GM12878 (cell line): Measurements from ENCODE around the gene TFCP2L1. TPM values are rescaled to one million over a fixed set of nuclear protein-coding genes. Genes with fewer than 3 reads are reported as not detected.

Experiments used
- ATAC-seq: fragments of 200-7000 bp; cut with Tn5 transposase; 3 replicates; pipeline ENCODE4 v1.9.1; 2020; ENCODE audit warnings: mild to moderate bottlenecking, moderate library complexity
- BruUV-seq: library from RNA; stranded (reverse); fragments of 400-500 nt; replicated peaks from 2 replicates; lab custom pipeline; 2021; lab: Mats Ljungman, UMichigan
- CTCF ChIA-PET: fragments of 300-600 bp; sonication (Branson Sonifier 250); formaldehyde crosslinking; extraction: SDS; loops from one replicate; lab custom pipeline; 2021; ENCODE audit warnings: inconsistent platforms; lab: Yijun Ruan, JAX
- POLR2A ChIA-PET: fragments of 350-600 bp; formaldehyde crosslinking; extraction: SDS; loops from one replicate; lab custom pipeline; 2021; ENCODE audit warnings: inconsistent platforms; lab: Charles Lee
- RAD21 ChIA-PET: fragments of 300-600 bp; sonication (Branson Sonifier 250); formaldehyde crosslinking; loops from one replicate; lab custom pipeline; 2023; ENCODE audit warnings: antibody characterized with exemption; ENCODE audit not compliant: unreplicated experiment; lab: Charles Lee
- SMC1A ChIA-PET: fragments of 300-600 bp; sonication (Branson Sonifier 250); formaldehyde crosslinking; loops from one replicate; lab custom pipeline; 2023; ENCODE audit not compliant: unreplicated experiment, uncharacterized antibody; lab: Charles Lee
- DNase-seq: peaks from one replicate; pipeline ENCODE4 v3.0.0-alpha.2; 2011; ENCODE audit warnings: low read depth, low spot score
- FAIRE-seq: peaks from 3 replicates; lab custom pipeline; 2011; peaks lifted over from hg19 to GRCh38; lab: Jason Lieb, UNC
- H2AFZ ChIP-seq: 2 replicates; pipeline ENCODE4 v1.6.0; 2011; ENCODE audit warnings: low read depth, low read length, control low read depth; ENCODE audit not compliant: control insufficient read depth
- H3K27ac ChIP-seq: 2 replicates; pipeline ENCODE4 v1.5.1; 2011; ENCODE audit warnings: control low read depth; ENCODE audit not compliant: control insufficient read depth, insufficient read depth
- H3K27me3 ChIP-seq, 2 experiments: replicated peaks in 1 of 2; 2 replicates each; pipeline versions ENCODE4 v1.6.0 to v1.6.1; 2011; ENCODE audit warnings: low read length in 1 of 2; ENCODE audit not compliant: control insufficient read depth in 2 of 2, insufficient read depth in 2 of 2
- H3K36me3 ChIP-seq, 2 experiments: 2 replicates each; pipeline ENCODE4 v1.5.1; 2011; ENCODE audit warnings: low read length in 1 of 2; ENCODE audit not compliant: control insufficient read depth in 2 of 2, insufficient read depth in 2 of 2
- H3K4me1 ChIP-seq: 2 replicates; pipeline ENCODE4 v1.6.1; 2011; ENCODE audit warnings: mild to moderate bottlenecking, low read length, moderate library complexity, mixed read lengths; ENCODE audit not compliant: control insufficient read depth, insufficient read depth
- H3K4me2 ChIP-seq: 2 replicates; pipeline ENCODE4 v1.6.0; 2011; ENCODE audit warnings: control low read depth; ENCODE audit not compliant: control insufficient read depth, insufficient read depth
- H3K4me3 ChIP-seq: fragments of 200-600 bp; sonication (generic); 2 replicates; pipeline ENCODE4 v1.5.1; 2016
- H3K79me2 ChIP-seq: 2 replicates; pipeline ENCODE4 v1.6.0; 2011; ENCODE audit warnings: low read length; ENCODE audit not compliant: control insufficient read depth, insufficient read depth
- H3K9ac ChIP-seq: 2 replicates; pipeline ENCODE4 v1.8.0; 2011; ENCODE audit warnings: low read length, control low read depth, mixed read lengths; ENCODE audit not compliant: control insufficient read depth, insufficient read depth
- H3K9me3 ChIP-seq: replicated peaks from 3 replicates; pipeline ENCODE4 v1.5.1; 2011; ENCODE audit warnings: mild to moderate bottlenecking, low read length; ENCODE audit not compliant: control insufficient read depth, insufficient read depth
- H4K20me1 ChIP-seq: 2 replicates; pipeline ENCODE4 v1.6.0; 2011; ENCODE audit not compliant: control insufficient read depth, insufficient read depth
- BMI1 ChIP-seq: fragments of 450-650 bp; IDR thresholded peaks from 2 replicates; pipeline ENCODE4 v1.6.1; 2016; ENCODE audit warnings: mild to moderate bottlenecking, moderate library complexity, borderline replicate concordance
- DPF2 ChIP-seq: fragments of 450-650 bp; IDR thresholded peaks from 2 replicates; pipeline ENCODE4 v1.6.1; 2017; ENCODE audit warnings: mild to moderate bottlenecking
- EGR1 ChIP-seq, 2 experiments: IDR thresholded peaks; 1 replicate in 1 of 2; 2 replicates in 1 of 2; pipeline ENCODE4 v1.6.1; 2011 to 2012; ENCODE audit warnings: low read depth in 2 of 2, low read length in 2 of 2, borderline replicate concordance in 1 of 2, mild to moderate bottlenecking in 1 of 2, moderate library complexity in 1 of 2
- MXI1 ChIP-seq: fragments of 150-350 bp; IDR thresholded peaks from 2 replicates; pipeline ENCODE4 v1.6.1; 2011; ENCODE audit warnings: low read depth, mild to moderate bottlenecking, inconsistent platforms, low read length, improper control_type of control experiment
- MYC ChIP-seq: IDR thresholded peaks from 2 replicates; pipeline ENCODE4 v1.6.1; 2011; ENCODE audit warnings: mild to moderate bottlenecking, low read length, moderate library complexity, inconsistent platforms; ENCODE audit not compliant: insufficient read depth, insufficient replicate concordance, insufficient read length, severe bottlenecking
- NR2C2 ChIP-seq: IDR thresholded peaks from 2 replicates; pipeline ENCODE4 v1.6.1; 2011; ENCODE audit warnings: borderline replicate concordance, low read depth; ENCODE audit not compliant: control insufficient read depth, insufficient read length
- POU2F2 ChIP-seq: IDR thresholded peaks from 3 replicates; pipeline ENCODE4 v1.6.1; 2011; ENCODE audit warnings: low read depth, mild to moderate bottlenecking, low read length, borderline replicate concordance
- SMAD1 ChIP-seq: fragments of 450-650 bp; IDR thresholded peaks from 2 replicates; pipeline ENCODE4 v1.6.1; 2018; ENCODE audit warnings: mild to moderate bottlenecking, low read depth; ENCODE audit not compliant: partially characterized antibody
- SP1 ChIP-seq: IDR thresholded peaks from one replicate; pipeline ENCODE4 v1.6.1; 2011; ENCODE audit warnings: low read depth, low read length
- STAT3 ChIP-seq: IDR thresholded peaks from 2 replicates; pipeline ENCODE4 v1.6.1; 2011; ENCODE audit warnings: low read depth, low read length, improper control_type of control experiment
- YY1 ChIP-seq: IDR thresholded peaks from 2 replicates; pipeline ENCODE4 v1.6.1; 2011; ENCODE audit warnings: low read depth, mild to moderate bottlenecking, low read length
- ZBTB40 ChIP-seq: fragments of 450-650 bp; IDR thresholded peaks from 2 replicates; pipeline ENCODE4 v1.6.1; 2016; ENCODE audit warnings: mild to moderate bottlenecking, moderate library complexity, borderline replicate concordance
- ZNF207 ChIP-seq: fragments of 450-650 bp; IDR thresholded peaks from 2 replicates; pipeline ENCODE4 v1.6.1; 2014; ENCODE audit warnings: antibody characterized with exemption, mild to moderate bottlenecking, borderline replicate concordance
- ZNF274 ChIP-seq: IDR thresholded peaks from one replicate; pipeline ENCODE4 v1.8.0; 2011; ENCODE audit not compliant: insufficient read length, insufficient read depth
- WGBS: methylation state at CpG from one replicate; pipeline ENCODE4 v1.1.6; 2016; ENCODE audit warnings: low lambda C conversion rate; ENCODE audit not compliant: insufficient replicate concordance, insufficient coverage; ENCODE audit errors: missing lambda C conversion rate; 5-methylcytosine and 5-hydroxymethylcytosine counted together
- in situ Hi-C: fragments of 300-500 bp; cut with MboI; formaldehyde crosslinking; loops from 9 replicates; pipeline ENCODE4 v1.14.3; 2018; ENCODE audit warnings: mixed read lengths
- intact Hi-C: fragments of 100-400 bp; cut with micrococcal nuclease; formaldehyde crosslinking; loops from one replicate; pipeline ENCODE4 v1.14.2; 2022; ENCODE audit not compliant: unreplicated experiment
- polyA plus RNA-seq, 11 experiments: library from polyadenylated mRNA; depleted of rRNA in 4 of 11; unstranded in 6 of 11; stranded (reverse) in 5 of 11; fragments of >200 nt; fragmentation: Nextera tagmentation in 4 of 11; fragmentation: Illumina TruSeq in 1 of 11; extraction: Ambion mirVana in 4 of 11; extraction: Trizol in 1 of 11; gene quantifications; 1 replicate in 1 of 11; 2 replicates in 10 of 11; pipeline versions ENCODE4 v1.2.1 to v1.2.3, GENCODE V29; 2011 to 2016; ENCODE audit warnings: inconsistent platforms in 2 of 11, missing spikeins in 2 of 11, low read depth in 1 of 11
- total RNA-seq, 4 experiments: library from RNA; depleted of rRNA in 3 of 4; stranded (reverse); fragments of >200 nt in 3 of 4; fragmentation: Illumina TruSeq in 1 of 4; extraction: Trizol in 1 of 4; gene quantifications; 2 replicates each; pipeline versions ENCODE4 v1.2.1 to v1.2.3, GENCODE V29; 2013 to 2021
- TF ChIP-seq, protein P1 (sequence below): fragments of 450-650 bp; formaldehyde crosslinking; IDR thresholded peaks from 2 replicates; pipeline ENCODE4 v1.4.0; 2020; ENCODE audit warnings: mild to moderate bottlenecking, moderate library complexity

Gene TFCP2L1
- total and polyA plus RNA-seq, 10 of the 15 experiments (the other 5 are each of a cell fraction or from before 2014, with no cell fraction given), result 0.02 to 0.21 (median 0.09) TPM; not detected in 1

DNA sequence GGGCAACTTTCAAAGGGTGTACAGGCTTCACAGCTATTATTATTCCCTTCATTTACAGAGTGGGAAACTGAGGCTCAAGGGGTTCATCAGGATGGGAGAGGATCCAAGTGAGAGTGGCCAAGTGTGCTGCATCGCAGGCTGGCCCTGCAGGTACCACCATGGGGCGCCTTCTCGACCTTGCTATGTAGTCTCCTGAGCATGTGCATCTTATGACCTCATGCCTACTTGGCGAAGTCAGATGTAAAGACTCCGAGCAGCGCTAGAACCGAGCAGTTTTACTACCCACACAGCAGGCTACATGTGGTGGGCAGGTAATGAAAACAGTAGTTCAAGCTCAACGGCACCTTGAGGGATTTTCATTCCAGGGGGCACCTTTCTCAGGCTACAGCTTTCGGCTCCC lies 42.0 kb downstream of the TFCP2L1 start (continued):
- TF ChIP-seq ZBTB40, result no peak
- TF ChIP-seq ZNF274, result no peak
- TF ChIP-seq STAT3, result no peak

GRCh38 chr2:121242175-121242875 lies 42.7 kb downstream of the TFCP2L1 start:
- POLR2A ChIA-PET, result no interaction called here
- Histone ChIP-seq H3K4me1 (no peaks in the 10 kb centered on the region), H3K27me3 (peaks cover 0 to 4% of the 10 kb centered on the region in 2 experiments; a peak in 3 of 4 replicates), H3K9me3 (no peaks in the 10 kb centered on the region), H3K9ac (no peak overlapping the region), H3K4me2 (no peak overlapping the region), H3K36me3 (no peaks in the 10 kb centered on the region), H3K4me3 (no peak overlapping the region), H3K27ac (no peak overlapping the region), H3K79me2 (no peaks in the 10 kb centered on the region), H2AFZ (no peak overlapping the region), H4K20me1 (no peaks in the 10 kb centered on the region)
- ATAC-seq (no peak), FAIRE-seq (no peak), DNase-seq (no peak)
- intact Hi-C loops (no loop called here), in situ Hi-C loops (no loop called here)
- SMC1A ChIA-PET, result no interaction called here
- RAD21 ChIA-PET, result no interaction called here
- WGBS, result 17% methylated on average over 16 of the region's 16 CpGs
- CTCF ChIA-PET, result no interaction called here
- no TSS peak for BruUV-seq
- TF ChIP-seq NR2C2, result no peak
- no peak for TF ChIP-seq YY1
- no peak for TF ChIP-seq SP1
- TF ChIP-seq, protein P1, sequence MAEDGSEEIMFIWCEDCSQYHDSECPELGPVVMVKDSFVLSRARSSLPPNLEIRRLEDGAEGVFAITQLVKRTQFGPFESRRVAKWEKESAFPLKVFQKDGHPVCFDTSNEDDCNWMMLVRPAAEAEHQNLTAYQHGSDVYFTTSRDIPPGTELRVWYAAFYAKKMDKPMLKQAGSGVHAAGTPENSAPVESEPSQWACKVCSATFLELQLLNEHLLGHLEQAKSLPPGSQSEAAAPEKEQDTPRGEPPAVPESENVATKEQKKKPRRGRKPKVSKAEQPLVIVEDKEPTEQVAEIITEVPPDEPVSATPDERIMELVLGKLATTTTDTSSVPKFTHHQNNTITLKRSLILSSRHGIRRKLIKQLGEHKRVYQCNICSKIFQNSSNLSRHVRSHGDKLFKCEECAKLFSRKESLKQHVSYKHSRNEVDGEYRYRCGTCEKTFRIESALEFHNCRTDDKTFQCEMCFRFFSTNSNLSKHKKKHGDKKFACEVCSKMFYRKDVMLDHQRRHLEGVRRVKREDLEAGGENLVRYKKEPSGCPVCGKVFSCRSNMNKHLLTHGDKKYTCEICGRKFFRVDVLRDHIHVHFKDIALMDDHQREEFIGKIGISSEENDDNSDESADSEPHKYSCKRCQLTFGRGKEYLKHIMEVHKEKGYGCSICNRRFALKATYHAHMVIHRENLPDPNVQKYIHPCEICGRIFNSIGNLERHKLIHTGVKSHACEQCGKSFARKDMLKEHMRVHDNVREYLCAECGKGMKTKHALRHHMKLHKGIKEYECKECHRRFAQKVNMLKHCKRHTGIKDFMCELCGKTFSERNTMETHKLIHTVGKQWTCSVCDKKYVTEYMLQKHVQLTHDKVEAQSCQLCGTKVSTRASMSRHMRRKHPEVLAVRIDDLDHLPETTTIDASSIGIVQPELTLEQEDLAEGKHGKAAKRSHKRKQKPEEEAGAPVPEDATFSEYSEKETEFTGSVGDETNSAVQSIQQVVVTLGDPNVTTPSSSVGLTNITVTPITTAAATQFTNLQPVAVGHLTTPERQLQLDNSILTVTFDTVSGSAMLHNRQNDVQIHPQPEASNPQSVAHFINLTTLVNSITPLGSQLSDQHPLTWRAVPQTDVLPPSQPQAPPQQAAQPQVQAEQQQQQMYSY (CRISPR knock-in tag), result no peak
- no peak for TF ChIP-seq DPF2
- no peak for TF ChIP-seq BMI1
- TF ChIP-seq SMAD1, result no peak
- no peak for TF ChIP-seq ZNF207
- no peak for TF ChIP-seq MXI1
- TF ChIP-seq EGR1 (IDR thresholded peaks at IDR 0.05; ENCODE audit: borderline replicate concordance in 1 of 2, low read depth in 2 of 2, low read length in 2 of 2), result no peak
- no peak for TF ChIP-seq MYC
- no peak for TF ChIP-seq POU2F2
